PFSK-1 (cell line): Measurements from ENCODE around the gene FBXL7.
A peak's percentile ranks its signal among the peaks of the same experiment; 100 is the strongest.

Source experiments
- FOXP2 ChIP-seq: optimal IDR thresholded peaks from 2 replicates; pipeline ENCODE3; 2011; ENCODE audit warnings: borderline replicate concordance, control low read depth, inconsistent platforms; ENCODE audit not compliant: insufficient read depth; ENCODE audit errors: extremely low read length, extremely low read depth
- POLR2AphosphoS5 ChIP-seq: IDR thresholded peaks from 2 replicates; pipeline ENCODE4 v1.6.1; 2012; ENCODE audit warnings: low read depth, mild to moderate bottlenecking, control low read depth, low read length, moderate library complexity
- REST ChIP-seq, 2 experiments: IDR thresholded peaks; 2 replicates each; pipeline versions ENCODE4 v1.6.1 to v1.8.0; 2011 to 2012; ENCODE audit warnings: low read depth in 2 of 2, low read length in 2 of 2, control low read depth in 1 of 2, inconsistent platforms in 1 of 2, mild to moderate bottlenecking in 1 of 2, moderate library complexity in 1 of 2; ENCODE audit not compliant: insufficient read depth in 1 of 2
- SIN3A ChIP-seq: IDR thresholded peaks from 2 replicates; pipeline ENCODE4 v1.6.1; 2012; ENCODE audit warnings: mild to moderate bottlenecking, low read length, moderate library complexity, borderline replicate concordance; ENCODE audit not compliant: insufficient read depth
- TAF1 ChIP-seq: IDR thresholded peaks from 2 replicates; pipeline ENCODE4 v1.6.1; 2012; ENCODE audit warnings: low read length, control low read depth, borderline replicate concordance; ENCODE audit not compliant: insufficient read depth

FBXL7 gene

GRCh38 chr5:15927710-15928380, 427.9 kb downstream of the FBXL7 start:
- no peak for TF ChIP-seq FOXP2
- no peak for TF ChIP-seq TAF1
- TF ChIP-seq POLR2AphosphoS5, result no peak
- no peak for TF ChIP-seq SIN3A
- TF ChIP-seq REST (IDR thresholded peaks at IDR 0.05; ENCODE audit: insufficient read depth in 1 of 2, low read depth in 2 of 2, low read length in 2 of 2), result no peak

DNA sequence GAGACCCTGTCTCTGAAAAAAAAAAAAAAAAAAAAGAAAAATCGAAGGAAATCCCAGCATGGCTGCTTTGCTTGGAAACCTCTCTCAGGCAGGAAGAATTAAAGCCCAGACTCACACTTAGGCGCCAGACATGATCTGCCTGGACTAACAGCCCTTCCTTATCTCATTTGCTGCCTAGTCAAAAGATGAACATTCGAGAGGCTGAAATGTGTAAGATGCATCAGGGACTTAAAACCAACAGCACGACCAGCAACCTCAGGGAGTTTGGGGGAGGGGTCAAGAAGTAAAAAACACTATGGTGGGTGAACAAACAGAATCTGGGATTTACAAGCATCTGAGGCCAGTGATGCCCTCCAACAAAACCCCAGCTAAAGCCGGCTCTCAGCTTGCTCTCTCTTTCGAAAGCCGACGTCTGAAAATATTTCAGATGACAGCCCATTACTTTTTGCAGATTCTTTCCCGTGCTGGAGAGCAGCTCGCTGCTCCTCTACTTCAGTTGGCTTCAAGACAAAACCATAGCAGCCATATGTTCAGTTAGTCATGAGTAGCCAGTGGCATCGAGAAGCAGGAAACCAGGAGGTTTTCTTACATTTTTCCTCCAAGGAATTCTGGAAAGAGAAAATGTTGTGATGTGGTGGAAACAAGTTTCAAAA, 429.8 kb downstream of the FBXL7 start:
- TF ChIP-seq REST (IDR thresholded peaks at IDR 0.05; ENCODE audit: insufficient read depth in 1 of 2, low read depth in 2 of 2, low read length in 2 of 2), result peak in 1 of 2 experiments; percentile 71; a peak in 2 of 4 replicates
- TF ChIP-seq POLR2AphosphoS5, result no peak

- TF ChIP-seq POLR2AphosphoS5, result no peak
- TF ChIP-seq SIN3A, result no peak
- no peak for TF ChIP-seq REST (IDR thresholded peaks at IDR 0.05; ENCODE audit: insufficient read depth in 1 of 2, low read depth in 2 of 2, low read length in 2 of 2)
- TF ChIP-seq FOXP2, result no peak
- TF ChIP-seq TAF1, result no peak
Observed at GRCh38 chr5:15932066-15932465, 432.1 kb downstream of the FBXL7 start.

GRCh38 chr5:15933259-15934207, 433.6 kb downstream of the FBXL7 start:
- TF ChIP-seq REST (IDR thresholded peaks at IDR 0.05; ENCODE audit: insufficient read depth in 1 of 2, low read depth in 2 of 2, low read length in 2 of 2) (no peak), TAF1 (no peak), POLR2AphosphoS5 (no peak), SIN3A (peak; percentile 89; the same call in 1 of the 2 replicates), FOXP2 (no peak)
